WTC11 (cell line): ENCODE data around the gene PTPN4. TPM values are rescaled to one million over a fixed set of nuclear protein-coding genes. Genes with fewer than 3 reads are reported as not detected.

Source experiments
- AFF4 ChIP-seq: sonication (generic); formaldehyde crosslinking; IDR thresholded peaks from 2 replicates; pipeline ENCODE4 v1.8.1; 2023; ENCODE audit warnings: mild to moderate bottlenecking, missing genetic modification reagents, borderline replicate concordance
- ATF3 ChIP-seq: sonication (generic); formaldehyde crosslinking; conservative IDR thresholded peaks from 2 replicates; pipeline ENCODE4 v1.8.1; 2022; ENCODE audit warnings: mild to moderate bottlenecking, missing genetic modification reagents
- ATF6 ChIP-seq: sonication (generic); formaldehyde crosslinking; IDR thresholded peaks from 2 replicates; pipeline ENCODE4 v1.8.1; 2023; ENCODE audit warnings: mild to moderate bottlenecking, missing genetic modification reagents
- CBFB ChIP-seq: sonication (generic); formaldehyde crosslinking; IDR thresholded peaks from 2 replicates; pipeline ENCODE4 v1.8.1; 2022; ENCODE audit warnings: mild to moderate bottlenecking, low read depth, missing genetic modification reagents
- CDX4 ChIP-seq: fragments of 250-450 bp; sonication (Bioruptor Pico); IDR thresholded peaks from 2 replicates; pipeline ENCODE4 v1.9.0; 2021; ENCODE audit warnings: moderate library complexity, mild to moderate bottlenecking, inconsistent platforms, borderline replicate concordance
- CREM ChIP-seq: sonication (generic); formaldehyde crosslinking; IDR thresholded peaks from 2 replicates; pipeline ENCODE4 v1.8.1; 2022; ENCODE audit warnings: mild to moderate bottlenecking, missing genetic modification reagents, moderate library complexity
- ELF4 ChIP-seq: sonication (generic); formaldehyde crosslinking; IDR thresholded peaks from 2 replicates; pipeline ENCODE4 v1.8.1; 2022; ENCODE audit warnings: low read depth, mild to moderate bottlenecking, moderate library complexity, missing genetic modification reagents
- EMX1 ChIP-seq: fragments of 250-450 bp; sonication (Bioruptor Pico); IDR thresholded peaks from 2 replicates; pipeline ENCODE4 v1.8.0; 2021; ENCODE audit warnings: mild to moderate bottlenecking
- FOXP1 ChIP-seq: sonication (generic); formaldehyde crosslinking; IDR thresholded peaks from 2 replicates; pipeline ENCODE4 v1.8.0; 2022; ENCODE audit warnings: missing genetic modification reagents, mild to moderate bottlenecking, moderate library complexity, borderline replicate concordance
- IRF1 ChIP-seq: sonication (generic); formaldehyde crosslinking; IDR thresholded peaks from 2 replicates; pipeline ENCODE4 v1.8.0; 2023; ENCODE audit warnings: missing genetic modification reagents
- JUN ChIP-seq: sonication (generic); formaldehyde crosslinking; IDR thresholded peaks from 2 replicates; pipeline ENCODE4 v1.8.0; 2023; ENCODE audit warnings: mild to moderate bottlenecking, missing genetic modification reagents
- MAX ChIP-seq: sonication (generic); formaldehyde crosslinking; IDR thresholded peaks from 2 replicates; pipeline ENCODE4 v1.8.0; 2022; ENCODE audit warnings: mild to moderate bottlenecking, missing genetic modification reagents
- MYBL2 ChIP-seq: sonication (generic); formaldehyde crosslinking; IDR thresholded peaks from 2 replicates; pipeline ENCODE4 v1.8.1; 2023; ENCODE audit warnings: mild to moderate bottlenecking, moderate library complexity, missing genetic modification reagents
- NFATC4 ChIP-seq: fragments of 250-450 bp; sonication (Bioruptor Pico); IDR thresholded peaks from 2 replicates; pipeline ENCODE4 v1.9.0; 2021; ENCODE audit warnings: mild to moderate bottlenecking
- RELA ChIP-seq: sonication (generic); formaldehyde crosslinking; IDR thresholded peaks from 2 replicates; pipeline ENCODE4 v1.8.1; 2022; ENCODE audit warnings: missing genetic modification reagents, mild to moderate bottlenecking, borderline replicate concordance
- SMAD3 ChIP-seq: sonication (generic); formaldehyde crosslinking; IDR thresholded peaks from 2 replicates; pipeline ENCODE4 v1.8.0; 2022; ENCODE audit warnings: missing genetic modification reagents, mild to moderate bottlenecking, borderline replicate concordance
- TEAD4 ChIP-seq: sonication (generic); formaldehyde crosslinking; IDR thresholded peaks from 2 replicates; pipeline ENCODE4 v1.8.0; 2022; ENCODE audit warnings: mild to moderate bottlenecking, missing genetic modification reagents
- USF1 ChIP-seq: sonication (generic); formaldehyde crosslinking; IDR thresholded peaks from 2 replicates; pipeline ENCODE4 v1.8.0; 2022; ENCODE audit warnings: mild to moderate bottlenecking, missing genetic modification reagents
- ZBTB21 ChIP-seq: sonication (generic); formaldehyde crosslinking; IDR thresholded peaks from 2 replicates; pipeline ENCODE4 v1.8.1; 2023; ENCODE audit warnings: mild to moderate bottlenecking, missing genetic modification reagents, borderline replicate concordance
- ZBTB43 ChIP-seq: sonication (generic); formaldehyde crosslinking; IDR thresholded peaks from 2 replicates; pipeline ENCODE4 v1.8.1; 2023; ENCODE audit warnings: mild to moderate bottlenecking, missing genetic modification reagents
- ZNF121 ChIP-seq: sonication (generic); formaldehyde crosslinking; IDR thresholded peaks from 2 replicates; pipeline ENCODE4 v1.8.0; 2023; ENCODE audit warnings: missing genetic modification reagents
- ZNF219 ChIP-seq: sonication (generic); formaldehyde crosslinking; IDR thresholded peaks from 2 replicates; pipeline ENCODE4 v1.8.0; 2023; ENCODE audit warnings: missing genetic modification reagents, mild to moderate bottlenecking, borderline replicate concordance
- ZNF281 ChIP-seq: sonication (generic); formaldehyde crosslinking; IDR thresholded peaks from 2 replicates; pipeline ENCODE4 v1.8.0; 2023; ENCODE audit warnings: mild to moderate bottlenecking, missing genetic modification reagents
- ZNF317 ChIP-seq: sonication (generic); formaldehyde crosslinking; IDR thresholded peaks from 2 replicates; pipeline ENCODE4 v1.8.1; 2023; ENCODE audit warnings: low read depth, mild to moderate bottlenecking, moderate library complexity, missing genetic modification reagents, borderline replicate concordance
- ZNF416 ChIP-seq: fragments of 250-450 bp; sonication (Bioruptor Pico); IDR thresholded peaks from 2 replicates; pipeline ENCODE4 v1.9.0; 2021; ENCODE audit warnings: mild to moderate bottlenecking, inconsistent platforms
- total RNA-seq: library from RNA; stranded (reverse); gene quantifications from 3 replicates; pipeline ENCODE4 v1.2.3, GENCODE V29; 2021

Gene PTPN4
- total RNA-seq, 1 experiment from 2014 or later = 85.8 TPM

GRCh38 chr2:119759451-119760236, at the start of gene PTPN4 (continued):
- no peak for TF ChIP-seq ZNF281 (CRISPR knock-in tag)
- peak; percentile 50; the same call in 1 of the 2 replicates for TF ChIP-seq SMAD3 (CRISPR knock-in tag)
- TF ChIP-seq IRF1 (CRISPR knock-in tag) = no peak
- peak; percentile 84 for TF ChIP-seq FOXP1 (CRISPR knock-in tag)
- TF ChIP-seq ZNF219 (CRISPR knock-in tag) = peak; percentile 55; the same call in 1 of the 2 replicates
- no peak for TF ChIP-seq ATF6 (CRISPR knock-in tag)
- peak; percentile 30; the same call in 1 of the 2 replicates for TF ChIP-seq RELA (CRISPR knock-in tag)
- no peak; the same call in 1 of the 2 replicates for TF ChIP-seq MYBL2 (CRISPR knock-in tag)
- no peak for TF ChIP-seq ATF3 (CRISPR knock-in tag)
- TF ChIP-seq JUN (CRISPR knock-in tag) = no peak
- no peak for TF ChIP-seq CDX4 (CRISPR knock-in tag)
- TF ChIP-seq TEAD4 = no peak
- TF ChIP-seq CBFB (CRISPR knock-in tag) = no peak
- no peak for TF ChIP-seq EMX1 (CRISPR knock-in tag)
- no peak for TF ChIP-seq NFATC4 (CRISPR knock-in tag)
- TF ChIP-seq ZBTB21 (CRISPR knock-in tag) = no peak
- 0 out of 2 replicates have a peak, but pooled peaks have one; percentile 30 for TF ChIP-seq ZNF121 (CRISPR knock-in tag)
- peak; percentile 83 for TF ChIP-seq ZBTB43 (CRISPR knock-in tag)
- 0 out of 2 replicates have a peak, but pooled peaks have one; percentile 13 for TF ChIP-seq ELF4 (CRISPR knock-in tag)
- TF ChIP-seq CREM (CRISPR knock-in tag) = no peak
- TF ChIP-seq USF1 (CRISPR knock-in tag) = 0 out of 2 replicates have a peak, but pooled peaks have one; percentile 10
- 0 out of 2 replicates have a peak, but pooled peaks have one; percentile 67 for TF ChIP-seq AFF4 (CRISPR knock-in tag)
- peak; percentile 94 for TF ChIP-seq MAX (CRISPR knock-in tag)
- TF ChIP-seq ZNF416 = no peak
- TF ChIP-seq ZNF317 (CRISPR knock-in tag) = no peak; the same call in 1 of the 2 replicates
